HG03095 (cell line): Measurements from ENCODE around the gene ZNF512B.

Source experiments
- ATAC-seq: cut with Tn5 transposase; IDR thresholded peaks from one replicate; pipeline ENCODE4 v1.9.1; 2021; ENCODE audit warnings: moderate library complexity; ENCODE audit not compliant: unreplicated experiment

ZNF512B gene

GRCh38 chr20:63951398-63952209 lies 18.1 kb downstream of the ZNF512B start:
- no peak for ATAC-seq

GRCh38 chr20:63950701-63951397 lies 18.9 kb downstream of the ZNF512B start:
- no peak for ATAC-seq

- ATAC-seq = no peak
Measured at GRCh38 chr20:63947638-63948456, 21.9 kb downstream of the ZNF512B start.

GRCh38 chr20:63946986-63947637 lies 22.6 kb downstream of the ZNF512B start:
- no peak for ATAC-seq

GRCh38 chr20:63945921-63946920 lies 23.5 kb downstream of the ZNF512B start:
- no peak for ATAC-seq

- no peak for ATAC-seq
Measured at GRCh38 chr20:63945031-63945658, 24.6 kb downstream of the ZNF512B start.

GRCh38 chr20:63944078-63944941 lies 25.4 kb downstream of the ZNF512B start:
- no peak for ATAC-seq

GRCh38 chr20:63943808-63944077 lies 26.0 kb downstream of the ZNF512B start:
- no peak for ATAC-seq

- no peak for ATAC-seq
Measured at GRCh38 chr20:63942969-63943807, 26.5 kb downstream of the ZNF512B start.

- no peak for ATAC-seq
Measured at GRCh38 chr20:63942250-63942951, 27.3 kb downstream of the ZNF512B start.

- no peak for ATAC-seq
Measured at GRCh38 chr20:63941282-63942081, 28.2 kb downstream of the ZNF512B start.

GRCh38 chr20:63940472-63941266 lies 29.1 kb downstream of the ZNF512B start:
- no peak for ATAC-seq

GRCh38 chr20:63940071-63940471 lies 29.7 kb downstream of the ZNF512B start:
- ATAC-seq = no peak

GRCh38 chr20:63939061-63939935 lies 30.4 kb downstream of the ZNF512B start:
- no peak for ATAC-seq
